SK-N-SH (cell line): ENCODE results near the gene XKR7. TPM values are rescaled to one million over a fixed set of nuclear protein-coding genes. Genes with fewer than 3 reads are reported as not detected.

Experiments
- CTCF ChIA-PET: fragments of 300-600, 350-600 bp; formaldehyde crosslinking; extraction: SDS; loops from one replicate; lab custom pipeline; 2021; lab: Yijun Ruan, JAX
- POLR2A ChIA-PET: fragments of 350-600 bp; sonication (Branson Sonifier 250); formaldehyde crosslinking; extraction: SDS; loops from one replicate; lab custom pipeline; 2020; ENCODE audit warnings: antibody characterized with exemption, inconsistent platforms; lab: Yijun Ruan, JAX
- DNase-seq: peaks from one replicate; pipeline ENCODE4 v3.0.0; 2012
- H2AFZ ChIP-seq: fragments of 200-600 bp; sonication (generic); 2 replicates; pipeline ENCODE4 v1.8.1; 2016; ENCODE audit warnings: antibody characterized with exemption, mild to moderate bottlenecking, low read depth
- H3F3A ChIP-seq: fragments of 200-600 bp; sonication (generic); replicated peaks from 2 replicates; pipeline ENCODE3; 2016; ENCODE audit warnings: antibody characterized with exemption, mild to moderate bottlenecking; ENCODE audit not compliant: insufficient read depth
- H3K27ac ChIP-seq, 2 experiments: fragments of 200-500 bp in 1 of 2; fragments of 200-600 bp in 1 of 2; sonication (Bioruptor generic) in 1 of 2; sonication (generic), shearing (Covaris generic) in 1 of 2; 2 replicates each; pipeline versions ENCODE4 v1.5.1 to v1.6.1; 2014 to 2016; ENCODE audit warnings: low read depth in 2 of 2, inconsistent platforms in 1 of 2, low read length in 1 of 2, mild to moderate bottlenecking in 1 of 2, mixed read lengths in 1 of 2
- H3K27me3 ChIP-seq: fragments of 200-600 bp; sonication (generic), shearing (Covaris generic); 2 replicates; pipeline ENCODE4 v1.6.1; 2016; ENCODE audit warnings: mixed run types; ENCODE audit not compliant: insufficient read depth
- H3K36me3 ChIP-seq, 2 experiments: fragments of 200-500 bp in 1 of 2; fragments of 200-600 bp in 1 of 2; sonication (Bioruptor generic) in 1 of 2; sonication (generic) in 1 of 2; replicated peaks in 1 of 2; 2 replicates each; pipeline versions ENCODE3 to v1.5.1; 2014 to 2016; ENCODE audit warnings: low read length in 1 of 2, mild to moderate bottlenecking in 1 of 2; ENCODE audit not compliant: insufficient read depth in 2 of 2, control insufficient read depth in 1 of 2
- H3K4me1 ChIP-seq, 2 experiments: fragments of 200-500 bp in 1 of 2; fragments of 200-600 bp in 1 of 2; sonication (Bioruptor generic) in 1 of 2; sonication (generic), shearing (Covaris generic) in 1 of 2; 2 replicates each; pipeline versions ENCODE4 v1.5.1 to v1.6.1; 2014 to 2016; ENCODE audit warnings: low read depth in 1 of 2, low read length in 1 of 2, mixed run types in 1 of 2; ENCODE audit not compliant: insufficient read depth in 2 of 2, control insufficient read depth in 1 of 2
- H3K4me2 ChIP-seq: fragments of 200-600 bp; sonication (generic), shearing (Covaris generic); 2 replicates; pipeline ENCODE4 v1.6.1; 2017; ENCODE audit warnings: mixed run types
- H3K4me3 ChIP-seq, 2 experiments: fragments of 200-500 bp in 1 of 2; fragments of 200-600 bp in 1 of 2; sonication (Bioruptor generic) in 1 of 2; sonication (generic), shearing (Covaris generic) in 1 of 2; 2 replicates each; pipeline versions ENCODE4 v1.5.1 to v1.8.1; 2014 to 2016; ENCODE audit warnings: low read depth in 2 of 2, inconsistent platforms in 1 of 2, low read length in 1 of 2, mild to moderate bottlenecking in 1 of 2, mixed read lengths in 1 of 2, moderate library complexity in 1 of 2
- H3K79me2 ChIP-seq: fragments of 200-600 bp; sonication (generic); 2 replicates; pipeline ENCODE4 v1.8.1; 2017; ENCODE audit warnings: mild to moderate bottlenecking; ENCODE audit not compliant: insufficient read depth
- H3K9ac ChIP-seq: fragments of 200-600 bp; sonication (generic); 2 replicates; pipeline ENCODE4 v1.6.1; 2017; ENCODE audit warnings: mixed run types
- H3K9me2 ChIP-seq: fragments of 200-600 bp; sonication (generic); 2 replicates; pipeline ENCODE4 v1.6.1; 2017; ENCODE audit warnings: mixed run types
- H3K9me3 ChIP-seq: fragments of 200-600 bp; sonication (generic); 2 replicates; pipeline ENCODE4 v1.6.1; 2017; ENCODE audit warnings: mixed run types, mild to moderate bottlenecking, moderate library complexity
- H4K20me1 ChIP-seq: fragments of 200-600 bp; sonication (generic); 2 replicates; pipeline ENCODE4 v1.6.1; 2017; ENCODE audit warnings: mild to moderate bottlenecking, mixed run types; ENCODE audit not compliant: insufficient read depth
- CHD2 ChIP-seq: fragments of 150-350 bp; IDR thresholded peaks from 2 replicates; pipeline ENCODE4 v1.6.1; 2018; ENCODE audit warnings: low read length; ENCODE audit not compliant: partially characterized antibody
- ELF1 ChIP-seq: IDR thresholded peaks from 2 replicates; pipeline ENCODE4 v1.4.0; 2012
- FOXJ3 ChIP-seq: sonication (generic); formaldehyde crosslinking; IDR thresholded peaks from 2 replicates; pipeline ENCODE4 v1.5.1; 2020; ENCODE audit warnings: mild to moderate bottlenecking, missing genetic modification reagents
- GABPA ChIP-seq: IDR thresholded peaks from 2 replicates; pipeline ENCODE4 v1.4.0; 2012; ENCODE audit warnings: low read depth, mild to moderate bottlenecking
- IRF3 ChIP-seq: fragments of 150-350 bp; IDR thresholded peaks from 2 replicates; pipeline ENCODE4 v1.6.1; 2016; ENCODE audit warnings: mild to moderate bottlenecking, low read depth, low read length
- JUND ChIP-seq: IDR thresholded peaks from 2 replicates; pipeline ENCODE4 v1.4.0; 2012
- MAX ChIP-seq: IDR thresholded peaks from 2 replicates; pipeline ENCODE4 v1.4.0; 2012; ENCODE audit warnings: low read depth
- MEF2A ChIP-seq: IDR thresholded peaks from 2 replicates; pipeline ENCODE4 v1.4.0; 2012; ENCODE audit warnings: low read depth, borderline replicate concordance
- NFIC ChIP-seq: IDR thresholded peaks from 2 replicates; pipeline ENCODE4 v1.4.0; 2012; ENCODE audit warnings: borderline replicate concordance
- PBX3 ChIP-seq: IDR thresholded peaks from 2 replicates; pipeline ENCODE4; 2012
- POLR2AphosphoS5 ChIP-seq: IDR thresholded peaks from 2 replicates; pipeline ENCODE4 v1.6.1; 2012; ENCODE audit warnings: low read depth, low read length
- RAD21 ChIP-seq: IDR thresholded peaks from 2 replicates; pipeline ENCODE4 v1.6.1; 2012; ENCODE audit warnings: mild to moderate bottlenecking, low read length
- REST ChIP-seq: IDR thresholded peaks from 2 replicates; pipeline ENCODE4 v1.6.1; 2012; ENCODE audit warnings: mild to moderate bottlenecking, low read depth, low read length, moderate library complexity
- SIN3A ChIP-seq: IDR thresholded peaks from 2 replicates; pipeline ENCODE4 v1.6.1; 2012; ENCODE audit warnings: low read depth, mild to moderate bottlenecking, low read length, moderate library complexity, borderline replicate concordance
- TAF1 ChIP-seq: IDR thresholded peaks from 2 replicates; pipeline ENCODE4 v1.6.1; 2012; ENCODE audit warnings: low read depth, mild to moderate bottlenecking, low read length, moderate library complexity, borderline replicate concordance
- TEAD4 ChIP-seq: IDR thresholded peaks from 2 replicates; pipeline ENCODE4 v1.4.0; 2012; ENCODE audit warnings: mild to moderate bottlenecking, borderline replicate concordance; ENCODE audit not compliant: insufficient read depth
- USF2 ChIP-seq: fragments of 150-350 bp; IDR thresholded peaks from 2 replicates; pipeline ENCODE4 v1.6.1; 2017; ENCODE audit warnings: antibody characterized with exemption, low read length, low read depth, borderline replicate concordance
- ZBTB33 ChIP-seq: IDR thresholded peaks from 2 replicates; pipeline ENCODE4 v1.4.0; 2012; ENCODE audit warnings: low read depth, borderline replicate concordance
- WGBS: methylation state at CpG from one replicate; pipeline ENCODE4 v1.1.6; 2017; ENCODE audit warnings: low lambda C conversion rate; 5-methylcytosine and 5-hydroxymethylcytosine counted together
- polyA plus RNA-seq, 3 experiments: library from polyadenylated mRNA; depleted of rRNA; stranded (reverse); fragments of >200 nt; gene quantifications; 2 replicates each; pipeline ENCODE4 v1.2.3, GENCODE V29; 2012

The XKR7 gene
- polyA plus RNA-seq, 1 of the 3 experiments (the other 2 are of a cell fraction) = 0.02 TPM

GRCh38 chr20:31930779-31931178 lies 37.2 kb upstream of the XKR7 start:
- H3K79me2 ChIP-seq = no peaks in the 10 kb centered on the region
- no peaks in the 10 kb centered on the region; the same call in 1 of the 2 replicates for H3K27me3 ChIP-seq
- TF ChIP-seq IRF3 = no peak
- TF ChIP-seq TAF1 = no peak
- no peak for TF ChIP-seq POLR2AphosphoS5
- no peak for TF ChIP-seq CHD2
- TF ChIP-seq TEAD4 = no peak
- no peak for TF ChIP-seq REST
- no peak for TF ChIP-seq NFIC
- no peak for TF ChIP-seq USF2
- no peak for TF ChIP-seq JUND
- no peak for TF ChIP-seq MEF2A
- no peak for TF ChIP-seq ZBTB33
- TF ChIP-seq MAX = no peak
- no peak for TF ChIP-seq ELF1
- no peak for TF ChIP-seq PBX3
- TF ChIP-seq SIN3A = no peak
- no peak for TF ChIP-seq RAD21
- no peak for TF ChIP-seq GABPA
- TF ChIP-seq FOXJ3 = no peak
- no peaks in the 10 kb centered on the region for H3K36me3 ChIP-seq
- H3K9me2 ChIP-seq = no peaks in the 10 kb centered on the region
- no peak for DNase-seq
- H3K4me1 ChIP-seq = no peaks in the 10 kb centered on the region
- ChIA-PET CTCF (interaction anchor here (0.8 kb wide), 1 partner anchor 12 kb away, joined by 3 read pairs; no protein-coding TSS in a partner anchor), POLR2A (no interaction called here)
- H3K9me3 ChIP-seq = no peaks in the 10 kb centered on the region
- no peak overlapping the region for H2AFZ ChIP-seq
- H3K4me3 ChIP-seq = no peak overlapping the region
- WGBS = 43% methylated on average over 5 of the region's 5 CpGs
- no peak overlapping the region for H3K27ac ChIP-seq
- H3K9ac ChIP-seq = no peak overlapping the region
- H3F3A ChIP-seq = no peaks in the 10 kb centered on the region
- no peak overlapping the region for H3K4me2 ChIP-seq
- H4K20me1 ChIP-seq = no peaks in the 10 kb centered on the region
